Colonic mucosa (tissue), 4 donors: ENCODE data around the gene CDCA3. TPM values are rescaled to one million over a fixed set of nuclear protein-coding genes. Genes with fewer than 3 reads are reported as not detected.

Experiments used
- DNase-seq: peaks from one replicate; pipeline ENCODE4 v3.0.0-alpha.2; 2020
- H3K27ac ChIP-seq: fragments of 200-600 bp; one replicate; pipeline ENCODE4 v1.8.0; 2021
- H3K27me3 ChIP-seq: fragments of 200-600 bp; one replicate; pipeline ENCODE4 v1.8.0; 2021
- H3K36me3 ChIP-seq: fragments of 200-600 bp; one replicate; pipeline ENCODE4 v1.8.0; 2021
- H3K4me1 ChIP-seq: fragments of 200-600 bp; one replicate; pipeline ENCODE4 v1.8.0; 2021; ENCODE audit warnings: mild to moderate bottlenecking
- H3K4me3 ChIP-seq: fragments of 200-600 bp; one replicate; pipeline ENCODE4 v1.8.0; 2021
- H3K9ac ChIP-seq, 2 donors: one replicate each; pipeline ENCODE4 v1.7.0; 2013; ENCODE audit warnings: control low read depth in 2 of 2, low read depth in 2 of 2, low read length in 2 of 2
- H3K9me3 ChIP-seq: fragments of 200-600 bp; one replicate; pipeline ENCODE4 v1.8.0; 2021
- CTCF ChIP-seq: fragments of 200-600 bp; IDR thresholded peaks from one replicate; pipeline ENCODE4 v1.8.0; 2022; ENCODE audit warnings: antibody characterized with exemption, mild to moderate bottlenecking
- intact Hi-C: fragments of 100-400 bp; cut with DNase I; formaldehyde crosslinking; loops from one replicate; pipeline ENCODE4 v1.14.1; 2022
- total RNA-seq, 2 donors: library from RNA; stranded (reverse); fragmentation: NEBNext Ultra II Directional in 1 of 2; extraction: Animal tissue kit (Norgen Biotek cat#: 25700) in 1 of 2; gene quantifications; one replicate each; pipeline ENCODE4 v1.2.1, GENCODE V29; 2021
- donor health status: healthy.
- donor health status: DM: no; HTN: no; CAD: no.
- donor health status: DM: no; HTN: no; CAD: no.

The CDCA3 gene
- total RNA-seq, 2 donors from 2014 or later: 11.4 to 63.7 TPM

GRCh38 chr12:6858799-6859198 lies 7.7 kb upstream of the CDCA3 start:
- no peak for TF ChIP-seq CTCF
- H3K4me1 ChIP-seq: no peaks in the 10 kb centered on the region
- H3K27ac ChIP-seq: no peak overlapping the region
- intact Hi-C loops: no loop called here
- no peak overlapping the region for H3K4me3 ChIP-seq
- no peaks in the 10 kb centered on the region for H3K27me3 ChIP-seq
- DNase-seq: no peak
- peaks cover 14% of the 10 kb centered on the region for H3K36me3 ChIP-seq
- H3K9ac ChIP-seq: no peak overlapping the region
- no peaks in the 10 kb centered on the region for H3K9me3 ChIP-seq

- DNase-seq: no peak
- H3K4me3 ChIP-seq: no peak overlapping the region
- H3K27ac ChIP-seq: no peak overlapping the region
- peaks cover 9% of the 10 kb centered on the region for H3K36me3 ChIP-seq
- no peak overlapping the region for H3K9ac ChIP-seq
- H3K4me1 ChIP-seq: peaks cover 11% of the 10 kb centered on the region
- H3K9me3 ChIP-seq: no peaks in the 10 kb centered on the region
- intact Hi-C loops: no loop called here
- TF ChIP-seq CTCF: no peak
- H3K27me3 ChIP-seq: no peaks in the 10 kb centered on the region
Observed at GRCh38 chr12:6855322-6855721, 4.2 kb upstream of the CDCA3 start.

GRCh38 chr12:6854036-6854435 lies 3.0 kb upstream of the CDCA3 start:
- Histone ChIP-seq H3K36me3 (peaks cover 9% of the 10 kb centered on the region), H3K4me3 (no peak overlapping the region), H3K4me1 (peaks cover 13% of the 10 kb centered on the region), H3K27ac (no peak overlapping the region), H3K27me3 (no peaks in the 10 kb centered on the region), H3K9me3 (no peaks in the 10 kb centered on the region), H3K9ac (peak overlapping the region in 1 of 2 donors; percentile 71)
- no peak for TF ChIP-seq CTCF
- intact Hi-C loops: no loop called here
- no peak for DNase-seq

- no peak for TF ChIP-seq CTCF
- no peak overlapping the region for H3K4me3 ChIP-seq
- intact Hi-C loops: no loop called here
- no peak for DNase-seq
- no peaks in the 10 kb centered on the region for H3K9me3 ChIP-seq
- H3K4me1 ChIP-seq: peaks cover 13% of the 10 kb centered on the region
- H3K27ac ChIP-seq: peak overlapping the region; percentile 50
- no peaks in the 10 kb centered on the region for H3K27me3 ChIP-seq
- H3K36me3 ChIP-seq: peaks cover 9% of the 10 kb centered on the region
- H3K9ac ChIP-seq: peak overlapping the region in 1 of 2 donors; percentile 71
Observed at GRCh38 chr12:6853626-6854025, 2.5 kb upstream of the CDCA3 start.

GRCh38 chr12:6852651-6853354 lies 1.7 kb upstream of the CDCA3 start:
- H3K36me3 ChIP-seq: peaks cover 9% of the 10 kb centered on the region
- no peak for TF ChIP-seq CTCF

More at GRCh38 chr12:6852651-6853354, 1.7 kb upstream of the CDCA3 start:
- no peaks in the 10 kb centered on the region for H3K27me3 ChIP-seq
- peaks cover 13% of the 10 kb centered on the region for H3K4me1 ChIP-seq
- H3K9ac ChIP-seq: peak overlapping the region; percentile 58 to 71
- no peaks in the 10 kb centered on the region for H3K9me3 ChIP-seq
- peak; percentile 46 for DNase-seq
- intact Hi-C loops: no loop called here
- H3K27ac ChIP-seq: peak overlapping the region; percentile 50
- peak overlapping the region; percentile 65 for H3K4me3 ChIP-seq
